Stimulated activated CD4-positive, alpha-beta T cell treated with anti-CD3 and anti-CD28 coated beads, Interleukin-4, amount 100 ng/mL, for 48 hours (primary cell): Measurements from ENCODE around the gene CTXN1.
"Not testable (repeated sequence)": the region's sequence is repeated elsewhere in the genome, so short reads cannot be mapped to it uniquely, and the experiment has no call there.

Source experiments
- DNase-seq, 2 donors: peaks; one replicate each; pipeline ENCODE4 v3.0.0-alpha.2; 2020; ENCODE audit warnings: low read depth in 2 of 2

Gene CTXN1

DNA sequence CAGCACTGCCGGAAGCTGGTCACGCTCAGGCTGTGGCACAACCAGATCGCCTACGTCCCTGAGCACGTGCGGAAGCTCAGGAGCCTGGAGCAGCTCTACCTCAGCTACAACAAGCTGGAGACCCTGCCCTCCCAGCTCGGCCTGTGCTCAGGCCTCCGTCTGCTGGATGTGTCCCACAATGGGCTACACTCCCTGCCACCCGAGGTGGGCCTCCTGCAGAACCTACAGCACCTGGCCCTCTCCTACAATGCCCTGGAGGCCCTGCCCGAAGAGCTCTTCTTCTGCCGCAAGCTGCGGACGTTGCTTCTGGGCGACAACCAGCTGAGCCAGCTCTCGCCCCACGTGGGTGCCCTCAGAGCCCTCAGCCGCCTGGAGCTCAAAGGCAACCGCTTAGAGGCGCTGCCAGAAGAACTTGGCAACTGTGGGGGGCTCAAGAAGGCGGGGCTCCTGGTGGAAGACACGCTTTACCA is 25.5 kb downstream of the CTXN1 start:
- DNase-seq = no peak

DNA sequence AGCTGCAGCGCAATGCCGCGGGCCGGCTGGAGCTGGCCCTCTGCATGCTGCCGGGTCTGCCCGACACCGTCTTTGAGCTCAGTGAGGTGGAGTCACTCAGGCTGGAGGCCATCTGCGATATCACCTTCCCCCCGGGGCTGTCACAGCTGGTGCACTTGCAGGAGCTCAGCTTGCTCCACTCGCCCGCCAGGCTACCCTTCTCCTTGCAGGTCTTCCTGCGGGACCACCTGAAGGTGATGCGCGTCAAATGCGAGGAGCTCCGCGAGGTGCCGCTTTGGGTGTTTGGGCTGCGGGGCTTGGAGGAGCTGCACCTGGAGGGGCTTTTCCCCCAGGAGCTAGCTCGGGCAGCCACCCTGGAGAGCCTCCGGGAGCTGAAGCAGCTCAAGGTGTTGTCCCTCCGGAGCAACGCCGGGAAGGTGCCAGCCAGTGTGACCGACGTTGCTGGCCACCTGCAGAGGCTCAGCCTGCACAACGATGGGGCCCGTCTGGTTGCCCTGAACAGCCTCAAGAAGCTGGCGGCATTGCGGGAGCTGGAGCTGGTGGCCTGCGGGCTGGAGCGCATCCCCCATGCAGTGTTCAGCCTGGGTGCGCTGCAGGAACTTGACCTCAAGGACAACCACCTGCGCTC is 26.1 kb downstream of the CTXN1 start:
- no peak for DNase-seq

DNA sequence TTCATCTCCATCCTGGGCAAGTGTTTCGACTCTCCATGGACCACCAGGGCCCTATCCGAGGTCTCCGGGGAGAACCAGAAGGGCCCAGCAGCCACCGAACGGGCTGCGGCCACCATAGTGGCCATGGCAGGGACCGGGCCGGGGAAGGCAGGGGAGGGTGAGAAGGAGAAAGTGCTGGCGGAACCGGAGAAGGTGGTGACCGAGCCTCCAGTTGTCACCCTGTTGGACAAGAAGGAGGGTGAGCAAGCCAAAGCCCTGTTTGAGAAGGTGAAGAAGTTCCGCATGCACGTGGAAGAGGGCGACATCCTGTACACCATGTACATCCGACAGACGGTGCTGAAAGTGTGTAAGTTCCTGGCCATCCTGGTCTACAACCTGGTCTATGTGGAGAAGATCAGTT is 27.0 kb downstream of the CTXN1 start:
- no peak for DNase-seq

DNA sequence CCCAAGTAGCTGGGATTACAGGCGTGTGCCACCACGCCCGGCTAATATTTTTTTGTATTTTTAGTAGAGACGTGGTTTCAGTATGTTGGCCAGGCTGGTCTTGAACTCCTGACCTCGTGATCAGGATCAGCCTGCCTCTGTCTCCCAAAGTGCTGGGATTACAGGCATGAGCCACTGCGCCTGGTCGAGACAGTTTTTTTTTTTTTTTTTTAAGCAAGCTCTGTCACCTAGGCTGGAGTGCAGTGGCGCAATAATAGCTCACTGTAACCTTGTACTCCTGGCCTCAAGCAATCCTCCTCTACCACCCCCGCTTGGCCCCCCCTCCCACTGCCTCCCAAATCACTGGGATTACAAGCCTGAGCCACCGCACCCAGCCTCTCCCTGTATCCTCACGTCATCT is 28.6 kb downstream of the CTXN1 start:
- DNase-seq = no peak

DNA sequence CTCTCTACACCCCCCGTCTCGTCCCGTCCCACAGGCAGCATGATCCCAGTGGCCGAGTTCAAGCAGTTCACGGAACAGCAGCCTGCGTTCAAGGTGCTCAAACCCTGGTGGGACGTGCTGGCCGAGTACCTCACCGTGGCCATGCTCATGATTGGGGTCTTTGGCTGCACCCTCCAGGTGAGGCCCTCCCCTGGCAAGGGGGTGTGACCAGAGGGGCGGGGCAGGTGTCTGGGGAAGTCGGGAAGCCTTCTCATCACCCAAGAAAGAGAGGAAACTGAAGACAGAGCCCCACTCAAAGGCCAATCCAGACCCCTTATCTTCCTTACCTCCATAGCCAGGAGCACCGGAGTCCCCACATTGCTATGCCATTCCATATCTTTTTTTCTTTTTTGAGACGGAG is 30.4 kb downstream of the CTXN1 start:
- no peak for DNase-seq

DNA sequence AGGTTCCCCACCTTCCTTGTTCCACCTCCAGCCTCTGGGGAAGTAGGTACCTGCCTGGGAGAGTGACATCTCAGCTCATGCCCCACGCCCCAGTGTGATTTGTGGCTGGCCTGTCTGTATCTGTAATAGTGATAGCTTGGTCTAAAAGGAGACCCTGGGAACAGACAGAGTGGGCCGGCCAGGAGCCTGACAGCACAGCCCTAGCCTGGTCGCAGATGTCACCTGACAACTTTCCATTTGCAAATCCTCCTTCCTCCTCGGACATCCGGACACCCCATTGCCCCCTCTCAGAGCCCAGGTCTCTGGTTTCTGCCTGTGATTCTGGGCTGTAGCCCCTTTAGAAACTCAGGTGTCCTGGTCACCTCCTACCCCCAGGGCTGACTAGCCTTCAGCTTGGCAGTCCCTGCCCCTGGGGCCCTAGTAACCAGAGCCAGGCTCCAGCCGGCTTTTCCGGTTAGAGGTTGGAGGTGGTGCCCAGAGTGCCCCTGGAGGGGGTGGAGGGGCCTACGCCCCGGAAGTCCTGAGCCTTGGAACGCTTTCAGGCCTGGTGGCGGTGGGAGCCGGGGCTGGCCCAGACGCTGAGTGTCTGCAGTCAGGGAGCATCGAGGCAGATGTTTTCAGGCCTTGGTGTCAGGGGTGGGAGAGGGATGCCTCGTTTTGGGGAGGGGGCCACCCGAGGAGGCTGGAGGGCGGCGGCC is 31.2 kb downstream of the CTXN1 start:
- no peak for DNase-seq

DNA sequence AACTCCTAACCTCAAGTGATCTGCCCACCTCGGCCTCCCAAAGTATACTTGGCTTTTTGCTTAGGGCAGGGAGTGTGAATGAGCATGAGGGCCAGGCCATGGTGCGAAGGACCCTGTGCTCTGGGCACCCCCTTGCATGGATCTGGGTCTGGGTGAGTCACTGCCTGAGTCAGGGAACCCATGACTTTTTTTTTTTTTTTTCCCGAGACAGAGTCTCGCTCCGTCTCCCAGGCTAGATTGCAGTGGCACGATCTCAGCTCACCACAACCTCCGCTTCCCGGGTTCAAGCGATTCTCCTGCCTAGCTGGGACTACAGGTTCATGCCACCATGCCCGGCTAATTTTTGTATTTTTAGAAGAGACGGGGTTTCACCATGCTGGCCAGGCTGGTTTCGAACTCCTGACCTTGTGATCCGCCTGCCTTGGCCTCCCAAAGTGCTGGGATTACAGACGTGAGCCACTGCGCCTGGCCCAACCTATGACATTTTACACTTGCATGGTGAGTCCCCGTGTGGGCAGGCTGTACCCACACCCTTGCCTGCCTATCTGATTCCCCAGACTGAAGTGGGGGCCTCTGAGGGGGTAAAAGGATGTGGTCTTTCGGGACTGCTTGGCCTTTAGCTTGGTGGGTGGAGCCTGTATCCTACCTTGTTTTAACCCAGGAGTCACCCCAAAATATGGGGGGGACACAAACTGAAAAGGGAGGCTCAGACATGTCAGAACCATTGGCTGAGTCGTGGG is 32.4 kb downstream of the CTXN1 start:
- DNase-seq = not testable (repeated sequence)

DNA sequence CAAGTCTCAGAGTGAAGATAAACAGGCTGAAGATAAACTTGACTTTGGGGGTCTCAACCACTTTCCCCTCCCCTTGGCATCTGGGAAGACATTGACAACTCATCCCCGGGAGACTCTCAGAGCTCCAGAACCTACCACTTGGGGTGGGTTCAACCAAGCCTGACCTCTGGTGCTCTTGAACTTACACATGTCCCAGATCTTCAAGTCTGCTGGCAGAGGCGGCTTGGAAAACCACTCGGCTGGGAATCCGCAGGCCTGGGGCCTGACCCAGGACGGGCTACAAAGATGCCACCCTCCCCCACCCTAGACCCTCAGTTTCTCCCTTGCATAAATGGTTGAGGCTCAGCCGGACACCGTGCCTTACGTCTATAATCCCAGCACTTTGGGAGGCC is 37.1 kb downstream of the CTXN1 start:
- no peak for DNase-seq

DNA sequence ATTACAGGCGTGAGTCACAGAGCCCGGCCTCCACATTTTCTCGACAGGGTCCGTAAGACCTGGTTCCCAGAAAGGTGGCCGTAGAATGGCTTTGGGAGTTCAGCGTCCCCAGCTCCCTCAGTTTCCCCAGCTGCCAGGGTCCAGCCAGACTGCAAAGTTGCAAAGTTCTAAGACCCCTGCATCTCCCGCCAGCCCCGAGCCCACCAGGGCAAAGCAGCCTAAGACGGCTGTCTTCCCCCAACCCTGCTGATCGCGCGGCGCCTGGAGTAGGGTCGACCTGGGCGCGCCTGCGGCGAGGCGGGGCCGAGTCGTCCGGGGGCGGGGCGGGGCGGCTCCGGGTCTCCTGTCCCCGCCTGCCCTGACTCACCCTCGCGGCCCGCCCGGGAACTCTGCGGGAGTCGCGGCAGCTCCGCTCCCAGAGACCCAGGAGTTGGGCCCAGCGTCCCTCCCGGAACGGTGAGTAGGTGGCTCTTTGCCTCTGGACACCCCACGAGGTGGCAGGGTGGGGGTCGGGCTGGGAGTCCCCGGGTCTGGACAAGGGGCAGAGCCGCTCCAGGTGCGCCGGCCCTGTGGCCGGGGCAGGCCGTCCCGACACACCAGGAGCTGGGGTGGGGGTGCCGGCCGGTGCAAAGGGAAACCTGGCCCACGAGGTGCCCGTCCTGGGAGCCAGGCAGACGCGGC is 37.6 kb downstream of the CTXN1 start, which contains the start of gene LRRC8E:
Gene LRRC8E, plus strand, starts transcription at position 366 of the 681 bp plus-strand sequence. CDS start 7,094 bp downstream, outside the sequence.
- peak; percentile 32 to 48 for DNase-seq

DNA sequence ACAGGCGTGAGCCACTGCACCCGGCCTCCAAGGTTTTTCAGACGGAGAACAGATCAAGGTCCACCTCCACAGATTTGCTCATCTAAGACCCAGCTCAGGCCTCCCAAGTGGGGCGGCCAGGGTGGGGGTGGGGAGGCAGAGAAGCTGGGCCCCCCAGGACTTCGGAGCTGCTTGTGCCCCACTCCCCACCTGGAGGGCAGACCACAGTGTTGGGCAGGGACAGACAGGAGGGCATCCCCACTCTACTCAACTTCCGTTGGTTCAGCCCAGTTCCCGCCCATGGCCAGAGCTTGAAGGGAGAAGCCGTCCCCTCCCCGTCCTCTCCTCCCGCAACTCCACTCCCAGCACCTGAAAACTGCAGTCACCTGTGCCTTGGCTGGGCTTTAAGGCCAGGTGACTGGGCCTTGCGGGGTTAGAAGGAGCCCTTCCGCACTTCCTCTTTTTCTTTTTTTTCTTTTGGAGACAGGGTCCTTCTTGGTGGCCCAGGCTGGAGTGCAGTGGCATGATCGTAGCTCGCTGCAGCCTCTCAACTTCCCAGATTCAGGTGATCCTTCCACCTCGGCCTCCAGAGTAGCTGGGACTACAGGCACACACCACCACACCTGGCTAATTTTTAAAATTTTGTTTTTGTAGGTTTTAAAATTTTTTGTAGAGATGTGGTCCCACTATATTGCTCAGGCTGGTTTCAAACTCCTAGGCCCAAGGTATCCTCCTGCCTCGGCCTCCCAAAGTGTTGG is 38.4 kb downstream of the CTXN1 start:
- DNase-seq = no peak

DNA sequence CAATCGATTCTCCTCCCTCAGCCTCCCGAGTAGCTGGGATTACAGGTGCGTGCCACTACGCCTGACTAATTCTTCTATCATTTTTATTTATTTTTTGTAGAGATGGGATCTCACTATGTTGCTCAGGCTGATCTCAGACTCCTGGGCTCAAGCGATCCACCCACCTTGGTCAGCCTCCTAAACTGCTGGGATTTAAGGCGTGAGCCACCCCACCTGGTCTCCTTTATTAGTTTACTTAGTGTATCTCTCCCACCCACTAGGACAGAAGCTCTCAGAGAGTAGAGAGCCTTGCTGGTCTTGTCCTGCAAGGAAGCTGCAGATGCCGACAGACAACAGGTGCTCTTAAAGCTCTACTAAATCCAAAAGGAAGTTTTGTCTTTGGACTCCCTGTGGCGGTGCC is 40.1 kb downstream of the CTXN1 start:
- DNase-seq = no peak

DNA sequence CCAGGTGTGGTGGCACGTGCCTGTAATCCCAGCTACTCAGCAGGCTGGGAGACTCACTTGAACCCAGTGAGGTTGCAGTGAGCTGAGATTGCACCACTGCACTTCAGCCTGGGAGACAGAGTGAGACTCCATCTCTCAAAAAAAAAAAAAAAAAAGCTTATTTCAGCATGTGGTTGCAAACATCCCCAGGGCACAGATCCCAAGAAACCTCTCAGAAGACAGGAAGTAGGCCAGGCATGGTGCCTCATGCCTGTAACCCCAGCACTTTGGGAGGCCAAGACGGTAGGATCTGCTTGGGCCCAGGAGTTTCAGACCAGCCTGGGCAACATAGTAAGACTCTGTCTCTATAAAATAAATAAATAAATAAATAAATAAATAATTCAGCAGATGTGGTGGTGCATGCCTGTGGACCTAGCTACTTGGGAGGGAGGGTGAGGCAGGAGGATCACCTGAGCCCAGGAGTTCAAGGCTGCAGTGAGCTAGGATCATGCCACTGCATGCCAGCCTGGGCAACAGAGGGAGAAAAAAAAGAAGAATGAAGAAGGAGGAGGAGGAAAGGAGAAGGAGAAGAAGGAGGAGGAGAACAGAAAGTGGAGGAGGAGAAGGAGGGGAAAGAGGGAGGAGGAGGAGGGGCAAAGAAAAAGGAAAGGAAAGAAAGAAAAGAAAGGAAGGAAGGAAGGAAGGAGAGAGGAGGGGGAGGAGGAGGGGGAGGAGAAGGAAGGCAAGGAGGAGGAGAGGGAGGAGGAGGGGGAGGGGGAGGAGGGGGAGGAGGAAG is 42.0 kb downstream of the CTXN1 start:
- no peak for DNase-seq

DNA sequence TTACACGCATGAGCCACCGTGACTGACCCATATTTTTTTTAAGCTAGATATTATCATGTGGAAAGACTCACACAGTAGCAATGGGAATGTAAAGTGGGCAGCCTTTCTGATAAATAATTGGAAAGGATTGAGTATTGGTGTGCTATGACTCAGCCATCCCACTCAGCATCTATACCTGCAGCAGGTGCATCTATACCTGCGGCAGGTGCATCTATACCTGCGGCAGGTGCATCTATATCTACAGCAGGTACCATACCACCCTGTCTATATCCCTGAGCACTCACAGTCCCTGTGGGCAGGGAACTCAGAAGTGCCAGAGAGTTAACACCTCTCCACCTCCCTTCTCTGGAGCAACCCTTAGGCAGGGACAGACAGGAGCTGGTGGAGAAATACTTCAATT is 42.8 kb downstream of the CTXN1 start:
- no peak for DNase-seq

DNA sequence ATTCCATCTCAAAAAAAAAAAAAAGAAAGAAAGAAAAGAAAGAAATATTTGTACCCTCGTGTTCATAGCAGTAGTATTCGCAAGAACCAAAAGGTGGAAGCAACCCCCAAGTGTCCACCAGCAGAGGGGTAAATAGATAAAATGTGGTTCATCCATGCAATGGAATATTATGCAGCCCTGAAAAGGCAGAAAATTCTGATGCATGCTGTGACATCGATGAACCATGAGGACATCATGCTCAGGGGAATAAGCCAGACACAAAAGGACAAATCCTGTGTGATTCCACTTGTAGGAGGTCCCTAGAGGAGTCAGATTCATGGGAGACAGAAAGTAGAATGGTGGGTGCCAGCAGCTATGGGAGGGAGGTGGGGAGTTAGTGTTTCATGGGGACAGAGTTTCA is 44.0 kb downstream of the CTXN1 start:
- DNase-seq = no peak

DNA sequence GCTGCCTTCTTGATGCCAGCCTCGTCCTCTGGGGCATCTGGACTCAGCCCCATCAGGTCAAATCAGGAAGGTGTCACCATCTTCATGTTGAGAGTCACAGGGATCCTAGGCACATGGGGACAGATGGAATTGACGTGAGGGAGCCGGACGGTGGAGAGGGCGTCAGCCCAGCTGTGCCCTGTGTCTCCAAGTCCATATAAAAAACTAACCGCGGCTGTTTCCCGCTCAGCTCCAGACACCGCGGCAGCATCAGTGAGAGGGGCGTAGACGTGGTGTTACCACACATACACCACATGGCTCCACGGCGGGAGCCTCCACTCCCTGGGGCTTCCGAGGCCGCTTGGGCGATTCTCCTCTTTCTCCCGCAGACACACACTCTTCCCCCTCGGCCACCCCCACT is 46.1 kb downstream of the CTXN1 start:
- no peak for DNase-seq

DNA sequence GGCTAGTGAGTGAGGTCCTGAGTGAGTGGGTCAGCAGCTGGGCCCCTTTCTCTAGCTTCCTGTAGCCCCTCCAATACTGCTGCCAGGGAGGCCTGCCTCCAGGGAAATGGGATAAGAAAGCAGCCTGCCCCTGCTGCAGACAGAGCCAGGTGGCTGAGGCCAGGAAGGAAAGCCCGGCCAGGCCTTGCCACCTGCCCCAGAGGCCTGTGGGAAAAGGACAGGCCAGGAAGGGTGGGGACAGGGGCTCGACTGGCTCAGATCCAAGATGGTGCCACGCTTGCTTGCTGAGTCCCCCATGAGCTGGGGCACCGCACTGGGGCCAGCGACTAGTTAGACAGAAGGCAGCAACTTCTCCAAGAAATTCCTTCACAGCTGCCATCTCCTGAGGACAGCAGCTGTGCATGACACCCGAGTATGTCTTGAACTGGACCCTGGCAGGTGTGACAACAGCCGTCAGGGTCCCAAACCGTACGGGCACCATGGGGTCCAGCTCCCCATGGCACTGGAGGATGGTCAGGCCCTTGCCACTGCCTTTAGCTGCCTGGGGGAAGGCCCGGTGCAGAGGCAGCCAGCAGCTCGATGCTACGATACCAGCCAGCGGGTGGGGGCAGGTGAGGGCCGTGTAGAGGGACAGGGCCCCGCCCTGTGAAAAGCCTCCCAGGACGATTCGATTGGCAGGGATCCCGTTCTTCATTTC is 46.7 kb downstream of the CTXN1 start:
- no peak for DNase-seq

DNA sequence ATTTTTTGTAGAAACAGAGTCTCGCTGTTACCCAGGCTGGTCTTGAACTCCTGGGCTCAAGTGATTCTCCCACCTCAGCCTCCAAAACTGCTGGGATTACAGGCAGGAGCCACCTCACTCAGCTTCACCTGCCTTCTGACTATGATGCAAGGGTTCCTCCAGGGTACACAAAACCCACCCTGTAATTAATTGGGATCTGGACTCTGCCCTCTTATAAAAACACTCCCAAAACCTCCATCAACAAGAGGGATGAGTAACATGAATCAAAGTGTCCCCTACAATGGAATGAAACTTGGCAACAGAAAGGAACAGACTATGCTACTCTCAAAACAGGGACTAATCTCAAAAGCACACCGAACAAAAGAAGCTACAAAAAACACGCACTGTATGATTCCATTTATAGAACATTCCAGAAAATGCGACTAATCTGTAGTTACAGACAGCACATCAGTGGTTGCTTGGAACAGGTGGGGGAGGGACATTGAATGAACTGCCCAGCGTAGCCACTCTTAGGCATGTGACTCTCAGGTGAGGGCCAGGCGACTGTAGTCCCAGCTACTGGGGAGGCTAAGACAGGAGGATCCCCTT is 48.6 kb downstream of the CTXN1 start:
- no peak for DNase-seq

DNA sequence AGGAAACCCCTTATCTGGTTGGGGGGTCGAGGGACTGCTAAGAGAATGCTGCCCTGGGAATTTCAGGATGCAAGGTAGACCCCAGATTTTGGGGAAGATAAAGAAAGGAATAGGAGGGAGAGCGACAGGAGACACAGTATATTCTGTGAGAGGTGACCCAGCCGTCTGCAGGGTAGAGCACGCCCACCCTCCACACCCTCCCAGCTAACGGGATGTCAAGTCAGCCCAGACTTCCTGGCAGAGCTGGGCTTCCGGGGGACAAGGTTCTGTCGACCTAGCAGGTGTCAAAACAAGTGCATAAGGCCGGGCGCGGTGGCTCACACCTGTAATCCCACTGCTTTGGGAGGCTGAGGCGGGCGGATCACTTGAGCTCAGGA is 51.0 kb downstream of the CTXN1 start:
- DNase-seq = no peak
